ENCODE results near the gene RAVER1. TPM values are rescaled to one million over a fixed set of nuclear protein-coding genes. Genes with fewer than 3 reads are reported as not detected.
A peak's percentile ranks its signal among the peaks of the same experiment; 100 is the strongest.

Gene RAVER1
- total and polyA plus RNA-seq, 9 of the 15 experiments (the other 6 are each of a cell fraction or from before 2014, with no cell fraction given) = 0.06 to 113 (median 7.0) TPM

DNA sequence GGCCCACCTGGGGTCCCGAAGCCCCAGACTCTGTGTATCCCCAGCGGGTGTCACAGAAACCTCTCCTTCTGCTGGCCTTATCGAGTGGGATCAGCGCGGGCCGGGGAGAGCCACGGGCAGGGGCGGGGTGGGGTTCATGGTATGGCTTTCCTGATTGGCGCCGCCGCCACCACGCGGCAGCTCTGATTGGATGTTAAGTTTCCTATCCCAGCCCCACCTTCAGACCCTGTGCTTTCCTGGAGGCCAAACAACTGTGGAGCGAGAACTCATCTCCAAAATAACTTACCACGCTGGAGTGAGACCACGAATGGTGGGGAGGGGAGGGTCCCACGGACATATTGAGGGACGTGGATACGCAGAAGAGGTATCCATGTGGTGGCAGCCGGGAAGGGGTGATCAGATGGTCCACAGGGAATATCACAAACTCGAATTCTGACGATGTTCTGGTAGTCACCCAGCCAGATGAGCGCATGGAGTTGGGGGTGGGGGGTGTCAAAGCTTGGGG, 44.6 kb downstream of the RAVER1 start (continued):
- TF ChIP-seq, protein P1, sequence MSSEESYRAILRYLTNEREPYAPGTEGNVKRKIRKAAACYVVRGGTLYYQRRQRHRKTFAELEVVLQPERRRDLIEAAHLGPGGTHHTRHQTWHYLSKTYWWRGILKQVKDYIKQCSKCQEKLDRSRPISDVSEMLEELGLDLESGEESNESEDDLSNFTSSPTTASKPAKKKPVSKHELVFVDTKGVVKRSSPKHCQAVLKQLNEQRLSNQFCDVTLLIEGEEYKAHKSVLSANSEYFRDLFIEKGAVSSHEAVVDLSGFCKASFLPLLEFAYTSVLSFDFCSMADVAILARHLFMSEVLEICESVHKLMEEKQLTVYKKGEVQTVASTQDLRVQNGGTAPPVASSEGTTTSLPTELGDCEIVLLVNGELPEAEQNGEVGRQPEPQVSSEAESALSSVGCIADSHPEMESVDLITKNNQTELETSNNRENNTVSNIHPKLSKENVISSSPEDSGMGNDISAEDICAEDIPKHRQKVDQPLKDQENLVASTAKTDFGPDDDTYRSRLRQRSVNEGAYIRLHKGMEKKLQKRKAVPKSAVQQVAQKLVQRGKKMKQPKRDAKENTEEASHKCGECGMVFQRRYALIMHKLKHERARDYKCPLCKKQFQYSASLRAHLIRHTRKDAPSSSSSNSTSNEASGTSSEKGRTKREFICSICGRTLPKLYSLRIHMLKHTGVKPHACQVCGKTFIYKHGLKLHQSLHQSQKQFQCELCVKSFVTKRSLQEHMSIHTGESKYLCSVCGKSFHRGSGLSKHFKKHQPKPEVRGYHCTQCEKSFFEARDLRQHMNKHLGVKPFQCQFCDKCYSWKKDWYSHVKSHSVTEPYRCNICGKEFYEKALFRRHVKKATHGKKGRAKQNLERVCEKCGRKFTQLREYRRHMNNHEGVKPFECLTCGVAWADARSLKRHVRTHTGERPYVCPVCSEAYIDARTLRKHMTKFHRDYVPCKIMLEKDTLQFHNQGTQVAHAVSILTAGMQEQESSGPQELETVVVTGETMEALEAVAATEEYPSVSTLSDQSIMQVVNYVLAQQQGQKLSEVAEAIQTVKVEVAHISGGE (CRISPR knock-in tag; IDR thresholded peaks at IDR 0.05) = no peak
- TF ChIP-seq PCBP2 (IDR thresholded peaks at IDR 0.05; ENCODE audit: low read depth, low read length, poor library complexity, severe bottlenecking) (no peak), GTF2E2 (tag; IDR thresholded peaks at IDR 0.05) (peak; percentile 34; the same call in 1 of the 2 replicates), ZNF384 (IDR thresholded peaks at IDR 0.05; ENCODE audit: low read depth, low read length) (0 out of 2 replicates have a peak, but pooled peaks have one; percentile 4), SIN3B (IDR thresholded peaks at IDR 0.05; ENCODE audit: low read depth) (no peak), SPI1 (IDR thresholded peaks at IDR 0.05; ENCODE audit: borderline replicate concordance, low read depth, low read length) (no peak), ESRRB (CRISPR knock-in tag; IDR thresholded peaks at IDR 0.05; ENCODE audit: borderline replicate concordance) (no peak), CREM (IDR thresholded peaks at IDR 0.05; ENCODE audit: low read depth) (no peak), SMAD1 (IDR thresholded peaks at IDR 0.05; ENCODE audit: low read depth, low read length, partially characterized antibody) (no peak), E2F6 (IDR thresholded peaks at IDR 0.05; ENCODE audit: borderline replicate concordance in 1 of 2, extremely low read depth in 1 of 2, insufficient read depth in 1 of 2, insufficient read length in 1 of 2, low read depth in 1 of 2, low read length in 1 of 2, poor library complexity in 1 of 2, severe bottlenecking in 1 of 2) (peak in 1 of 2 experiments; percentile 89), PHB (CRISPR knock-in tag; IDR thresholded peaks at IDR 0.05) (no peak), MECOM (CRISPR knock-in tag; IDR thresholded peaks at IDR 0.05) (no peak), CSDE1 (IDR thresholded peaks at IDR 0.05) (no peak), SIN3A (IDR thresholded peaks at IDR 0.05; ENCODE audit: borderline replicate concordance in 2 of 2, control insufficient read depth in 1 of 2, low read depth in 2 of 2, low read length in 2 of 2) (peak in 1 of 2 experiments; percentile 52; a peak in 1 of 4 replicates), PTRF (tag; IDR thresholded peaks at IDR 0.05) (no peak), ZNF24 (IDR thresholded peaks at IDR 0.05) (no peak)
- TF ChIP-seq, protein P2, sequence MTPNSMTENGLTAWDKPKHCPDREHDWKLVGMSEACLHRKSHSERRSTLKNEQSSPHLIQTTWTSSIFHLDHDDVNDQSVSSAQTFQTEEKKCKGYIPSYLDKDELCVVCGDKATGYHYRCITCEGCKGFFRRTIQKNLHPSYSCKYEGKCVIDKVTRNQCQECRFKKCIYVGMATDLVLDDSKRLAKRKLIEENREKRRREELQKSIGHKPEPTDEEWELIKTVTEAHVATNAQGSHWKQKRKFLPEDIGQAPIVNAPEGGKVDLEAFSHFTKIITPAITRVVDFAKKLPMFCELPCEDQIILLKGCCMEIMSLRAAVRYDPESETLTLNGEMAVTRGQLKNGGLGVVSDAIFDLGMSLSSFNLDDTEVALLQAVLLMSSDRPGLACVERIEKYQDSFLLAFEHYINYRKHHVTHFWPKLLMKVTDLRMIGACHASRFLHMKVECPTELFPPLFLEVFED (CRISPR knock-in tag; conservative IDR thresholded peaks at IDR 0.05) = no peak

All from K562 (cell line).